Measurements from ENCODE around the gene TACC3.

Gene TACC3

GRCh38 chr4:1760521-1761071 is 39.3 kb downstream of the TACC3 start:
- no peak for DNase-seq (ENCODE audit: low read depth)

DNA sequence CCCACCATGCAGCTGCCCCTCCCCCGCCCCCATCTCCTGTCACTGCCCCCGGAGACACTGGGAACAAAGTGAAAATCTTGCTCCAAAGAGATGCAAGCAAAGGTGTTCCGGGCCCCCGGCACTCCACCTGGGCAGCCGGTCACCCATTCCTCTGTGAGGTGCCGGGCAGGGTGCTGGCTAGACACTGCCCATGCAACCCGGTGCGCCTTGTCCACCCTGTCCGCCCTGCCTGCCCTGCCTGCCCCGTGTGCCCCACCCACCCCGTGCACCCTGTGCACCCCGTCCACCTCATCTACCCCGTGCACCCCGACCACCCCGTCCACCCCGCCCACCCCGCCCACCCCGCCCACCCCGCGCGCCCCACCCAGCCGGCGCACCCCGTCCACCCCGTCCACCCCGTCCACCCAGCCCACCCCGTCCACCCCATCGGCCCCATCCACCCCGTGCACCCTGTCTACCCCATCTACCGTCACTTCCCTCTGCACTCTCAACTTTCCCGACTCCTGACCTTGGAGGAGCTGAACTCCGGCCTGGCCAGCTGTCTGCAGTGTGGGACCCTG is 39.9 kb downstream of the TACC3 start:
- DNase-seq (ENCODE audit: low read depth) = no peak

DNA sequence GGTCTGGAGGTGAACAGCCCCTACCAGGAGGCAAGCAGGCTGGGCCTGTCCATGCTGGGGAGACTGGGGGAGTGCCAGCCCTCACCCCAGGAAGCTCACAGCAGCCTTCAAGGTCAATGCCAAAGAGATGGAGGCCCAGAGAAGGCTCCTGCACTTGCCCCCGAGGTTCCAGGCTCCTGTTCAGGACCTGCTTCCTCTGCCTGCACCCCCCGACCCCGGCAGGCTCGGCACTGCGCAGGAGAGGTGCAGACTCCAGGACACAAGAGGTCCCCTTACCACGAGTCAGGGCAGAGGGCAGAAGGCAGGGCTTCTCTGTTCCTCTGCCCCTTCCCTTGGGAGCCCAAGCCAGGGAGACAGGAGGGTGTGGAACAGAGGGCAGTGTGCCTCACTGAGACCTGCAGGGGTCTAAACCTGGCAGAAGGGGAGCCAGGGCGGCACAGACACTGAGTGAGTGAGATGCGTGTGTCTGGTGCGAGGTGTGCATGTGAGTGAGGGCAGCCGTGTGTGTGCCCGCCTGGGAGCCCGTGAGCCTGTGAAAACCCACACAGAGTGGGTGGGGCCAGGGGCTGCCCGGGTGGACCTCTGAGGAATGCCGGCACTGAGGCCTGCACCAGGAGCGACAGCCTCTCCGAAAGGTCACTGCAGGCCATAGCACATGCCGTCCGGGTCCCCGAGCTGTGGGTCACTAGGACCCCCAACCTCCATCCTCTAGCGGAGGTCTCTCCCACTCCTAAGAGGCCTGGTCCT is 41.1 kb downstream of the TACC3 start:
- DNase-seq (ENCODE audit: low read depth) = no peak

DNA sequence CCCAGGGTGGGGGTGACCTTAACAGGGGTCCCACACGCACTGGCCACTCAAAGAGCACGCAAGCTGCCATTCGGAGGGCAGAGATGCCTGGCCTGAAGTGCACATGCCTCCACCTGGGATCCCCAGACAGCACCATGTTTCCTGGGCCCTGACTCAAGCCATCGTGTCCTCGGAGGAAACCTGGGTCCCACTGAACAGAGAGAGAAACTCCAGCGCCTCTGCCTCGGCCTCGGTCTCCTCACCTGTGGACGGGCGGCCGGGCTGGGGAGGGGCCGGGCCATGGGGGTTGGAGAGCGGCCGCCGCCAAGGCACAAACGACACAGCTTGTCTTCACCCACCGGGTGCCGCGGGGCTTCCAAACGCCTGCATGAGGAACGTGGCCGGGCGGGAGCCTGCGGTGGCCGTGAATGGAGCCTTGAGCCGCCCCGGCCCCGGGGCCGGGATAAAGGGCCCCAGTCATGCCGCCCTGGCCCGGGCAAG is 41.8 kb downstream of the TACC3 start:
- no peak for DNase-seq (ENCODE audit: low read depth)

DNA sequence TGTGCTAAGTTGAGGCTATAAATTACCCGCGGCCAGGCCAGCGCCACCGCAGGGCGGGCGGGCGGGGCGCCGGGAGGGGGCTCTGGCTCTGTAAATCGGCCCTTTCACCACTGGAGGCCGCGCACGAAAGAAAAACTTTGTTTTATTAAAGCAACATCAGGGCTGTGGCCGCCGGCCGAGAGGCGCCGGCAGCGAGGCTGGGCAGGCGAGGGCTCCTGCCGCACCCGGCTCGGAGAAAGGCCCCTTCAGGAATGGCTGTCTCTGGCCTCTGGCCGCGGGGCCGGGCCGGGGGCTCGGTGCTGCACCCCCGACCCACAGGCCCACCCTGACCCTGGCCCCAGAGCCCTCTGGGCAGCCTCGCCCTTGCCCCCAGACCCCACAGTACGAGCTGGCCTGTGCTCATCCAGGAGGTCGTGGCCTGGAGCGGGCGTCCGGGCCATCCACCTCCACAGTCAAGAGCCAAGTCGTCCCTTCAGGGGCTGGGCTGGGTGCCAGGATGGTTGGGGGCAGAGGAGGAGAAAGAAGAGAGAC is 42.3 kb downstream of the TACC3 start:
- no peak for DNase-seq (ENCODE audit: low read depth)

GRCh38 chr4:1764670-1765069 is 43.3 kb downstream of the TACC3 start:
- no peak for DNase-seq (ENCODE audit: low read depth)

DNA sequence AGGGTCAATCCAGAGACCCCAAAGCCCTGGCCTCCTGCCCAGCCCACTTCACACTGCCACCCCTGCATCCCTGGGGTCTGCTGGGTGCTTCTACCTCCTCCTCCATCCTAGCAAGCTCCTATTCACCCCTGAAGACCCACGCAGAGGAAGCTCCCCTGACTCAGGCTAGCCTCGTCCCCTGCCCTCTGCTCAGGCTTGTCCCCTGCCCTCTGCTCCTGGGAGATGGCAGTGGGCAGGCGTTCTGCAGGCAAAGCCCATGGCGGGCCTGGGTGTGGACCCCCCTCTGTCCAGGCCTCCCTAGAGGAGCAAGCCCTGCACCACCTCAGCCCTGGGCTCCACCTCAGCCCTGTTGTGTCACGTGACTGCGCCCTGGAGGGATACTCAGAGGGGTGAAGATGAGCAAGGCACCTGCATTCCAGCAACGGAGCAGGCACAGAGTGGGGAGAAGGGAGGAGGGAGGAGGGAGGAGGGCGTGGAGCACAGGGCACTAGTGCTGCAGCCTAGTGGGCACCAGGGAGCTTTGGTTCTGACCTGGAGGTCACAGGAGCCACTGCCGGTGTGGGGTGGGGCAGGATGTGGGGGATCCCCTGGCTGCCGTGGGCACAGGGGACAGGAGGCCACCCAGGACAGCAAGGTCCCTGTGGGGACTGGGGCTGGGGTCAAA is 44.2 kb downstream of the TACC3 start:
- no peak for DNase-seq (ENCODE audit: low read depth)

- no peak for DNase-seq (ENCODE audit: low read depth)
These were observed 45.1 kb downstream of the TACC3 start for GRCh38 chr4:1766106-1767060.

DNA sequence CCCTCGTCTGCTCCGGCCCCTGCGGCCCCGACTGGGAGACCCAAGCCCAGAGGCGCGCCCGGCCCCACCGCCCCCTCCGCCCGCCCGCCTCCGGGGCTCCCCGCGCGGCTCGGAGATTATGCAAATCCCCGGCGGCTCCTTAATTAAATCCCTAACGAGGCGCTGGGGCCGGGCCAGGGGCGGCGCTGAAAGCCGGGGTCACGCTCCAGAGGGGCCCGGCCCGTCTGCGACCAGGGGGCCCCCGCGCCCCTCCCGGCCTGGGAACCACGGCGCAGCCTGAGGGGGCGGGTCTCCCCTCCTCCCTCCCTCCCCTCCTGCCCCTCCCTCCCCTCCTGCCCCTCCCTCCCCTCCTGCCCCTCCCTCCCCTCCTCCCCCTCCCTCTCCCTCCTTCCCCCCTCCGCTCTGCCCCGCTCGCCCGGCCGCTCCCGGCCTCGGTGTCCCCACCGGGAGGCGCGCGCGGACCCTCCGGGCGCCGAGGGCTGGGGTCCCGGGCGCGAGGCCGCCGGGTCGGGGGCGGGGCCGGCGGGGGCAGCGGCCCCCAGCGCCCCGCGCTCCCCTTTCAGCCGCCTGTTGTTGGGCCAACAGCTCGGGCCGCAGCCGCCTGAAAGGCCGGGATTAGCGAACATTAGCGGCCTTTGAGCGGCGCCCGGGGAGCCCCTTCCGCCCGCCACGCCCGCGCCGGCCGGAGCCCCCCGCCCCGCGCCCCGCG is 45.9 kb downstream of the TACC3 start:
- DNase-seq (ENCODE audit: low read depth) = no peak

DNA sequence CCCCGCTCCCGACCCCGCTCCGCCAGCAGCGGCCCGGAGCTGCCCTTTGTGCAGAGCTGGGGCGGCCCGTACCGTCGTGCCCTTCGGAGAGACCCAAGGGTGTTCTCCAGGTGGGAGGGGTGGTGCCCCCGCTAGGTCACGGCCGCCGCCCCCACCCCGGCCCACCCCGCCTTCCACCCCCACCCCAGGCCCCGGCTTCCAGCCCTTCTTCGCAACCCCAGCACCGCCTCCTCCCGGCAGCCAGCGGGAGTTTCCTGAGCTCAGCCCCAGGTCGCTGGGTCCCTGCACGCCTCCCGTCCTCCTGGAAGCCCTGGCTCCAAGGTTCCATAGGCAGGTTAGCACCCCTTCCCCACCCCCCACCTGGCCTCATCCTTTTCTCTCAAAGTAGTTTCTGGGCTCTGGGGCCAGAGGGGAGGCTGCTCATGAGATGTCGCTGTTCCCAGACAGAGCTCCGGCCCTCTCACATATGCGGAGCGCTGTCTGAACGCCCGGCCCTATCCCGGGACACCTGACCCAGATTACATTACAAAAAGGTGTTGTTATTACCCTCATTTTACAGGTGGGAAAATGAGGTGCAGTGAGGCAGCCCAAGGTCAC is 46.5 kb downstream of the TACC3 start:
- DNase-seq (ENCODE audit: low read depth) = no peak

DNA sequence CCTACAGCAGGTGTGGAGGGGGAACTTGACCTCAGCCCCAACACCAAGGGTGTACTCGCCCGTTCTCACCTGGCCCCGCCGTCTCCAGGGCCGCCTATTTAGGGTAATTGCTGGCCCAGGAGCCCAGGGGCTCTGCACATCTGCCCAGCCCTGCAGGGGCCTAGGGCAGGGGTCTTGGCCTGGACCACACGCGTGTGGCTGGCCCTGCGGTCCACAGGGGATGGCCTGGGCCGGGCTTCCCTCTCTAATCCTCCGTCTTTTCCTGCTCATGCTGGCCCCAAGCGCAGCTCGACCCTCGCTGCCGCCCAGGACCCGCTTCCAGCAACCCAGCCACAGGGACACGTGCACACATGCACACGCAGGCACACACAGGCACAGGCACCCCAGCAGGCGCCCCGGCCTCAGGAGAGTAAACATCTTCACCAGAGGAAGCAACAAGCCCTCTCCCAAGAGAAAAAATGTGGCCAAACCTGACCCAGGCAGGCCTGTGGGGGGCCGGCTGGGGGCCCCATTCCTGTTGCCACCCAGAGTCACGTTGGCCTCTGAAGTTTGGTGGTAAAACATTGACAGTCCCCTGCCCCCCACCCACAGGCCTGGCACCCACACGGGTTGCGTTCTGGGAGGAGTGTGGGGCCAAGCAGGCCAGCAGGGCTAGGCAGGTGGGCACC is 47.2 kb downstream of the TACC3 start:
- no peak for DNase-seq (ENCODE audit: low read depth)

GRCh38 chr4:1769692-1770091 is 48.4 kb downstream of the TACC3 start:
- DNase-seq (ENCODE audit: low read depth) = no peak

- DNase-seq (ENCODE audit: low read depth) = no peak
These were observed 48.9 kb downstream of the TACC3 start for GRCh38 chr4:1770245-1770644.

DNA sequence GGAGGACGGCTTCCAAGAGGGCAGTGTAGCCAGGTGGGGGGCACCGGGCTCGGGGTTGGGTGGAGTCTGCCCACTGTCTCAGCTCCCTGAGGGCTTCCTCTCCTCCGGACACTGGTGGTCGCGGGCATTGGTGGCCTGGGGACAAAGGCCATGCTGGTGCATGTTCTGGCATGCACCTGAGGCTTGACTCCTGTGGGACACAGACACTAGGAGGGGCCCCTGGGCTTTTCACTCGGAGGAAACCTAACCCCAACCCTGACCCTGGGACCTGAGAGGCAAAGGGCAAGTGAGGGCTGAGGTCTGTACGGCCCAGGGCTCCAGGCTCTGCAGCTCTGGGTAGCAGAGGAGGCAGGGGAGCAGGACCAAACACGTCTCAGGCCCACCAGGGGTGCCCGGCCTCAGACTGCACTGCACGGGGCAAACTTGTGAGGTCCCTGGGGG is 49.5 kb downstream of the TACC3 start:
- DNase-seq (ENCODE audit: low read depth) = no peak

DNA sequence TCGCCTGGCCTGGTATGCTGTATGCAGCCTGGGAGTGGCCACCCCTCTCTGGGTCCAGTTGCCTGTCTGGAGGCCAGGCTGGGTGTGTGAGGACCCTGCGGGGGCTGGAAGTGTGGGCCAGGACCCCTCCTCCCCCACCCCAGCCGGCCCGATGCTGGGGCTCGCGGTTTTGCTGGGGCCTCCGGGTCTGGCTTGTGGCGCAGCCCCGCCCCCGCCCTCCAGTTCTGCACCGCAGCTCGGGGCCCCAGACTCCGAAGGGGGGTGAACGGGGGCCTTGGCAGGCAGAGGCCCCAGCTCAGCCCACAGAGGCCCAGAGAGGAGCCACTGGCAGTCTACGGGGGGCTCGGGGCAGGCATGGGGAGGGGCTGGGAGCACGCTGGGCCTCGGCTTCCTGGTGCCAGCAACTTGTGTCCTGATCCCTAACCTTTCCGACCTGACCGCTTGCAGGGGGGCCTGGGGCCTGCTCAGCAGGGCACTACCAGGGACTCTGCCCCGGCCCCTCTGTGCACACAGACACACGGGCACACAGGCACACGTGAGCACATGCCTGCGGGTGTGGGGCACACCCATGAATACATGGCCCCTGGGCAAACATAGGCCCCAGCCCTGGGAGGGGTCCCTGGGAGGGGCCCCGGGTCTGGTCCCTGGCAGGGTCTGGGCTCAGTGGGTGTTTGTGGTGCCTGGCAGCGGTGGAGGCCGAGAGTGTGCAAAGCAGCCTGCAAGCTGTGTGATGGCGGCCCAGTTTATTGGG is 50.4 kb downstream of the TACC3 start:
- no peak for DNase-seq (ENCODE audit: low read depth)

- no peak for DNase-seq (ENCODE audit: low read depth)
These were observed 51.7 kb downstream of the TACC3 start for GRCh38 chr4:1772853-1773538.

GRCh38 chr4:1773754-1774153 is 52.4 kb downstream of the TACC3 start:
- no peak for DNase-seq (ENCODE audit: low read depth)

GRCh38 chr4:1775731-1776500 is 54.6 kb downstream of the TACC3 start:
- DNase-seq (ENCODE audit: low read depth) = no peak

All from stimulated activated CD8-positive, alpha-beta memory T cell treated with anti-CD3 and anti-CD28 coated beads, Interleukin-12 subunit alpha, Interleukin-12 subunit beta, amount 100 ng/mL, for 1 hour (primary cell).